ENCODE results near the gene ZNF705A.

GRCh38 chr12:8154526-8154925, 2.3 kb upstream of the ZNF705A start:
- TF ChIP-seq CTCF (conservative IDR thresholded peaks at IDR 0.05 in 1 of 2, IDR thresholded peaks at IDR 0.05 in 1 of 2; ENCODE audit: low read depth in 1 of 2, low read length in 2 of 2) (no peak), EZH2 (IDR thresholded peaks at IDR 0.05; ENCODE audit: low read length, missing control alignments) (no peak)

All from fibroblast of lung (primary cell).